Measurements from ENCODE around the gene GPR146.

The GPR146 gene

GRCh38 chr7:1004018-1004852 lies 40.1 kb upstream of the GPR146 start:
- Histone ChIP-seq H2AFZ (ENCODE audit: low read depth, low read length) (no peak overlapping the region), H3K4me3 (ENCODE audit: low read length) (no peak overlapping the region), H3K4me1 (ENCODE audit: insufficient read depth, low read length) (no peaks in the 10 kb centered on the region), H3K9me3 (ENCODE audit: low read length) (no peaks in the 10 kb centered on the region), H3K36me3 (ENCODE audit: insufficient read depth, low read length) (peaks cover 36% of the 10 kb centered on the region), H3K27me3 (ENCODE audit: insufficient read depth, low read length) (no peaks in the 10 kb centered on the region)

GRCh38 chr7:1005303-1005702 lies 39.0 kb upstream of the GPR146 start:
- Histone ChIP-seq H3K36me3 (ENCODE audit: insufficient read depth, low read length) (peaks cover 46% of the 10 kb centered on the region), H2AFZ (ENCODE audit: low read depth, low read length) (no peak overlapping the region)

GRCh38 chr7:1007901-1008300 lies 36.4 kb upstream of the GPR146 start:
- H2AFZ ChIP-seq (ENCODE audit: low read depth, low read length): no peak overlapping the region
- H3K4me1 ChIP-seq (ENCODE audit: insufficient read depth, low read length): no peaks in the 10 kb centered on the region
- no peak overlapping the region for H3K4me3 ChIP-seq (ENCODE audit: low read length)
- no peaks in the 10 kb centered on the region for H3K27me3 ChIP-seq (ENCODE audit: insufficient read depth, low read length)
- H3K9me3 ChIP-seq (ENCODE audit: low read length): no peaks in the 10 kb centered on the region
- peaks cover 46% of the 10 kb centered on the region for H3K36me3 ChIP-seq (ENCODE audit: insufficient read depth, low read length)

More at GRCh38 chr7:1005303-1005702, 39.0 kb upstream of the GPR146 start:
- no peaks in the 10 kb centered on the region for H3K4me1 ChIP-seq (ENCODE audit: insufficient read depth, low read length)
- no peak overlapping the region for H3K4me3 ChIP-seq (ENCODE audit: low read length)
- H3K27me3 ChIP-seq (ENCODE audit: insufficient read depth, low read length): no peaks in the 10 kb centered on the region
- H3K9me3 ChIP-seq (ENCODE audit: low read length): no peaks in the 10 kb centered on the region

GRCh38 chr7:1008733-1009363 lies 35.5 kb upstream of the GPR146 start:
- peaks cover 1% of the 10 kb centered on the region for H3K4me1 ChIP-seq (ENCODE audit: insufficient read depth, low read length)
- no peak overlapping the region for H3K4me3 ChIP-seq (ENCODE audit: low read length)
- H3K36me3 ChIP-seq (ENCODE audit: insufficient read depth, low read length): peaks cover 46% of the 10 kb centered on the region

GRCh38 chr7:1009747-1010146 lies 34.6 kb upstream of the GPR146 start:
- Histone ChIP-seq H2AFZ (ENCODE audit: low read depth, low read length) (no peak overlapping the region), H3K9me3 (ENCODE audit: low read length) (no peaks in the 10 kb centered on the region), H3K4me3 (ENCODE audit: low read length) (no peak overlapping the region), H3K36me3 (ENCODE audit: insufficient read depth, low read length) (peaks cover 37% of the 10 kb centered on the region), H3K27me3 (ENCODE audit: insufficient read depth, low read length) (no peaks in the 10 kb centered on the region), H3K4me1 (ENCODE audit: insufficient read depth, low read length) (peaks cover 4% of the 10 kb centered on the region)

More at GRCh38 chr7:1008733-1009363, 35.5 kb upstream of the GPR146 start:
- no peaks in the 10 kb centered on the region for H3K27me3 ChIP-seq (ENCODE audit: insufficient read depth, low read length)
- no peaks in the 10 kb centered on the region for H3K9me3 ChIP-seq (ENCODE audit: low read length)
- no peak overlapping the region for H2AFZ ChIP-seq (ENCODE audit: low read depth, low read length)

- Histone ChIP-seq H3K9me3 (ENCODE audit: low read length) (no peaks in the 10 kb centered on the region), H2AFZ (ENCODE audit: low read depth, low read length) (no peak overlapping the region), H3K36me3 (ENCODE audit: insufficient read depth, low read length) (peaks cover 36% of the 10 kb centered on the region), H3K4me3 (ENCODE audit: low read length) (no peak overlapping the region), H3K27me3 (ENCODE audit: insufficient read depth, low read length) (no peaks in the 10 kb centered on the region), H3K4me1 (ENCODE audit: insufficient read depth, low read length) (peaks cover 4% of the 10 kb centered on the region)
Measured at GRCh38 chr7:1010226-1010625, 34.1 kb upstream of the GPR146 start.

- Histone ChIP-seq H3K4me3 (ENCODE audit: low read length) (no peak overlapping the region), H3K9me3 (ENCODE audit: low read length) (no peaks in the 10 kb centered on the region), H3K36me3 (ENCODE audit: insufficient read depth, low read length) (peaks cover 35% of the 10 kb centered on the region), H3K4me1 (ENCODE audit: insufficient read depth, low read length) (peaks cover 9% of the 10 kb centered on the region), H2AFZ (ENCODE audit: low read depth, low read length) (no peak overlapping the region), H3K27me3 (ENCODE audit: insufficient read depth, low read length) (no peaks in the 10 kb centered on the region)
Measured at GRCh38 chr7:1011297-1012003, 32.9 kb upstream of the GPR146 start.

GRCh38 chr7:1012004-1012715 lies 32.2 kb upstream of the GPR146 start:
- H3K4me3 ChIP-seq (ENCODE audit: low read length): no peak overlapping the region
- no peaks in the 10 kb centered on the region for H3K27me3 ChIP-seq (ENCODE audit: insufficient read depth, low read length)
- peaks cover 30% of the 10 kb centered on the region for H3K36me3 ChIP-seq (ENCODE audit: insufficient read depth, low read length)
- peaks cover 9% of the 10 kb centered on the region for H3K4me1 ChIP-seq (ENCODE audit: insufficient read depth, low read length)
- H3K9me3 ChIP-seq (ENCODE audit: low read length): no peaks in the 10 kb centered on the region
- no peak overlapping the region for H2AFZ ChIP-seq (ENCODE audit: low read depth, low read length)

GRCh38 chr7:1012716-1013095 lies 31.6 kb upstream of the GPR146 start:
- Histone ChIP-seq H3K4me3 (ENCODE audit: low read length) (no peak overlapping the region), H2AFZ (ENCODE audit: low read depth, low read length) (no peak overlapping the region)

GRCh38 chr7:1013581-1013980 lies 30.8 kb upstream of the GPR146 start:
- H2AFZ ChIP-seq (ENCODE audit: low read depth, low read length): no peak overlapping the region
- H3K4me3 ChIP-seq (ENCODE audit: low read length): no peak overlapping the region
- H3K27me3 ChIP-seq (ENCODE audit: insufficient read depth, low read length): no peaks in the 10 kb centered on the region
- no peaks in the 10 kb centered on the region for H3K9me3 ChIP-seq (ENCODE audit: low read length)
- peaks cover 9% of the 10 kb centered on the region for H3K4me1 ChIP-seq (ENCODE audit: insufficient read depth, low read length)
- peaks cover 26% of the 10 kb centered on the region for H3K36me3 ChIP-seq (ENCODE audit: insufficient read depth, low read length)

More at GRCh38 chr7:1012716-1013095, 31.6 kb upstream of the GPR146 start:
- peaks cover 9% of the 10 kb centered on the region for H3K4me1 ChIP-seq (ENCODE audit: insufficient read depth, low read length)
- peaks cover 28% of the 10 kb centered on the region for H3K36me3 ChIP-seq (ENCODE audit: insufficient read depth, low read length)
- no peaks in the 10 kb centered on the region for H3K9me3 ChIP-seq (ENCODE audit: low read length)
- H3K27me3 ChIP-seq (ENCODE audit: insufficient read depth, low read length): no peaks in the 10 kb centered on the region

- no peaks in the 10 kb centered on the region for H3K27me3 ChIP-seq (ENCODE audit: insufficient read depth, low read length)
- peaks cover 9% of the 10 kb centered on the region for H3K4me1 ChIP-seq (ENCODE audit: insufficient read depth, low read length)
- H2AFZ ChIP-seq (ENCODE audit: low read depth, low read length): no peak overlapping the region
- no peak overlapping the region for H3K4me3 ChIP-seq (ENCODE audit: low read length)
- H3K9me3 ChIP-seq (ENCODE audit: low read length): no peaks in the 10 kb centered on the region
- H3K36me3 ChIP-seq (ENCODE audit: insufficient read depth, low read length): peaks cover 23% of the 10 kb centered on the region
Measured at GRCh38 chr7:1014681-1015080, 29.7 kb upstream of the GPR146 start.

- H3K36me3 ChIP-seq (ENCODE audit: insufficient read depth, low read length): peaks cover 17% of the 10 kb centered on the region
- no peak overlapping the region for H2AFZ ChIP-seq (ENCODE audit: low read depth, low read length)
- no peaks in the 10 kb centered on the region for H3K27me3 ChIP-seq (ENCODE audit: insufficient read depth, low read length)
Measured at GRCh38 chr7:1015196-1016121, 28.9 kb upstream of the GPR146 start.

More at GRCh38 chr7:1015196-1016121, 28.9 kb upstream of the GPR146 start:
- H3K9me3 ChIP-seq (ENCODE audit: low read length): no peaks in the 10 kb centered on the region
- H3K4me1 ChIP-seq (ENCODE audit: insufficient read depth, low read length): peaks cover 9% of the 10 kb centered on the region
- H3K4me3 ChIP-seq (ENCODE audit: low read length): no peak overlapping the region
